HCT116 (cell line): Measurements from ENCODE around the gene ORAI2.

Experiments used
- ATF3 ChIP-seq: IDR thresholded peaks from 2 replicates; pipeline ENCODE4 v1.6.1; 2012
- CTCF ChIP-seq, 3 experiments: fragments of 200-600 bp in 1 of 3; sonication (generic) in 1 of 3; IDR thresholded peaks in 2 of 3; conservative IDR thresholded peaks in 1 of 3; 2 replicates each; pipeline ENCODE4 v1.5.1; 2012 to 2017; ENCODE audit warnings: low read depth in 2 of 3, low read length in 2 of 3, antibody characterized with exemption in 1 of 3, borderline replicate concordance in 1 of 3, control low read depth in 1 of 3, mild to moderate bottlenecking in 1 of 3, mixed read lengths in 1 of 3, mixed run types in 1 of 3, moderate library complexity in 1 of 3; ENCODE audit not compliant: insufficient read depth in 1 of 3
- EZH2 ChIP-seq: fragments of 200-600 bp; sonication (generic); IDR thresholded peaks from 2 replicates; pipeline ENCODE4 v1.6.1; 2017; ENCODE audit warnings: antibody characterized with exemption, mixed run types
- EZH2phosphoT487 ChIP-seq: fragments of 200-600 bp; IDR thresholded peaks from 2 replicates; pipeline ENCODE4 v1.6.1; 2018; ENCODE audit warnings: antibody characterized with exemption, borderline replicate concordance
- POLR2A ChIP-seq: IDR thresholded peaks from 2 replicates; pipeline ENCODE4 v1.7.0; 2011; ENCODE audit warnings: borderline replicate concordance; ENCODE audit not compliant: insufficient read depth, insufficient read length; ENCODE audit errors: extremely low read depth
- POLR2AphosphoS5 ChIP-seq: IDR thresholded peaks from 2 replicates; pipeline ENCODE4 v1.6.1; 2011; ENCODE audit warnings: mild to moderate bottlenecking, low read depth, low read length, moderate library complexity
- RAD21 ChIP-seq: IDR thresholded peaks from 2 replicates; pipeline ENCODE4 v1.6.1; 2012; ENCODE audit warnings: low read depth, mild to moderate bottlenecking
- REST ChIP-seq: IDR thresholded peaks from 2 replicates; pipeline ENCODE4 v1.6.1; 2012; ENCODE audit warnings: low read depth
- SRF ChIP-seq: IDR thresholded peaks from 2 replicates; pipeline ENCODE4 v1.6.1; 2012; ENCODE audit warnings: low read depth
- YY1 ChIP-seq: IDR thresholded peaks from 2 replicates; pipeline ENCODE4 v1.6.1; 2011; ENCODE audit warnings: low read length, low read depth, moderate library complexity, mild to moderate bottlenecking; ENCODE audit not compliant: insufficient replicate concordance; ENCODE audit errors: extremely low read depth
- ZFX ChIP-seq: fragments of 450-650 bp; IDR thresholded peaks from 2 replicates; pipeline ENCODE4 v1.6.1; 2017

- TF ChIP-seq POLR2A: no peak
- no peak for TF ChIP-seq CTCF (IDR thresholded peaks at IDR 0.05 in 2 of 3, conservative IDR thresholded peaks at IDR 0.05 in 1 of 3; ENCODE audit: borderline replicate concordance in 1 of 3, insufficient read depth in 1 of 3, low read depth in 2 of 3, low read length in 2 of 3)
- TF ChIP-seq POLR2AphosphoS5: no peak
- TF ChIP-seq ZFX: no peak
- TF ChIP-seq YY1: no peak
- TF ChIP-seq EZH2phosphoT487: no peak
- TF ChIP-seq EZH2: no peak
- TF ChIP-seq RAD21: no peak
- no peak for TF ChIP-seq SRF
- no peak for TF ChIP-seq ATF3
- no peak for TF ChIP-seq REST
These were observed 17.0 kb upstream of the ORAI2 start for GRCh38 chr7:102416406-102416805.
